Measurements from ENCODE around the gene RPL28. TPM values are rescaled to one million over a fixed set of nuclear protein-coding genes. Genes with fewer than 3 reads are reported as not detected.
A peak's percentile ranks its signal among the peaks of the same experiment; 100 is the strongest.

Gene RPL28
- total RNA-seq, 1 experiment from 2014 or later = 2,505 TPM

- TF ChIP-seq PREB (CRISPR knock-in tag; IDR thresholded peaks at IDR 0.05; ENCODE audit: borderline replicate concordance) (no peak), CREB1 (CRISPR knock-in tag; IDR thresholded peaks at IDR 0.05) (no peak), OVOL2 (CRISPR knock-in tag; IDR thresholded peaks at IDR 0.05; ENCODE audit: borderline replicate concordance) (no peak), HMGA2 (CRISPR knock-in tag; IDR thresholded peaks at IDR 0.05) (no peak), MLX (CRISPR knock-in tag; IDR thresholded peaks at IDR 0.05) (no peak)
These were observed 65.6 kb downstream of the RPL28 start (continued) for GRCh38 chr19:55451163-55451964.

GRCh38 chr19:55451965-55452748, 66.4 kb downstream of the RPL28 start:
- CTCF ChIA-PET = interaction anchor here (0.6 to 3.0 kb wide), 16 partner anchors 8 to 219 kb away, joined by 3 to 18 read pairs (median 4); partner anchors contain the start of genes ISOC2, ZNF628 and ZNF865
- Mint-ChIP-seq H3K4me3 (peak overlapping the region; percentile 74), H3K36me3 (peaks cover 12% of the 10 kb centered on the region), H3K9me3 (no peaks in the 10 kb centered on the region), H3K27ac (no peak overlapping the region), H3K27me3 (ENCODE audit: low read depth) (peaks cover 32% of the 10 kb centered on the region), H3K4me1 (peaks cover 6% of the 10 kb centered on the region; the same call in 1 of the 2 replicates)
- TF ChIP-seq SMAD4 (CRISPR knock-in tag; IDR thresholded peaks at IDR 0.05) (no peak), EMX1 (CRISPR knock-in tag; IDR thresholded peaks at IDR 0.05) (peak; percentile 86; the same call in 1 of the 2 replicates), ZNF219 (CRISPR knock-in tag; IDR thresholded peaks at IDR 0.05; ENCODE audit: borderline replicate concordance) (no peak), FOXP1 (CRISPR knock-in tag; IDR thresholded peaks at IDR 0.05; ENCODE audit: borderline replicate concordance) (0 out of 2 replicates have a peak, but pooled peaks have one; percentile 44), ATF3 (CRISPR knock-in tag; conservative IDR thresholded peaks at IDR 0.05) (no peak), ETV6 (CRISPR knock-in tag; IDR thresholded peaks at IDR 0.05) (no peak)
- POLR2A ChIA-PET = interaction anchor here (1.3 to 1.6 kb wide), 2 partner anchors 8 to 24 kb away, joined by 4 to 6 read pairs; partner anchors contain the start of gene ZNF628
- ATAC-seq (no peak), DNase-seq (ENCODE audit: low spot score) (no peak)

Other genes starting within 250 kb of the RPL28 start
- gene TNNT1, start 236.7 kb upstream of the RPL28 start, total RNA-seq (2021) = 50.6 to 127 TPM (median 108 TPM) in 3 replicates
- gene TNNI3, start 228.2 kb upstream of the RPL28 start, total RNA-seq (2021) = 15.0 to 36.7 TPM (median 34.0 TPM) in 3 replicates
- gene DNAAF3, start 219.3 kb upstream of the RPL28 start, total RNA-seq (2021) = 4.0 to 5.9 TPM (median 5.6 TPM) in 3 replicates
- gene SYT5, start 205.6 kb upstream of the RPL28 start, total RNA-seq (2021) = 0.77 to 2.5 TPM (median 1.1 TPM) in 3 replicates
- gene PTPRH, start 176.4 kb upstream of the RPL28 start, total RNA-seq (2021) = 0.41 to 0.63 TPM (median 0.44 TPM) in 3 replicates
- gene TMEM86B, start 157.2 kb upstream of the RPL28 start, total RNA-seq (2021) = 3.5 to 4.2 TPM (median 4.1 TPM) in 3 replicates
- gene PPP6R1, start 126.9 kb upstream of the RPL28 start, total RNA-seq (2021) = 78.4 to 91.8 TPM (median 83.2 TPM) in 3 replicates
- 57.1 to 65.2 TPM (median 60.9 TPM) in 3 replicates for gene HSPBP1, start 105.8 kb upstream of the RPL28 start, total RNA-seq (2021)
- 49.2 to 52.4 TPM (median 49.7 TPM) in 3 replicates for gene BRSK1, start 101.9 kb upstream of the RPL28 start, total RNA-seq (2021)
- gene TMEM150B, start 60.6 kb upstream of the RPL28 start, total RNA-seq (2021) = 0.44 to 0.50 TPM in 2 of 3 replicates, not detected in the other
- gene KMT5C, start 46.1 kb upstream of the RPL28 start, total RNA-seq (2021) = 49.1 to 63.1 TPM (median 52.3 TPM) in 3 replicates
- 4.1 to 8.0 TPM (median 4.3 TPM) in 3 replicates for gene COX6B2, start 31.2 kb upstream of the RPL28 start, total RNA-seq (2021)
- gene GARIN5B, start 22.7 kb upstream of the RPL28 start, total RNA-seq (2021) = 0.07 to 0.09 TPM in 2 of 3 replicates, not detected in the other
- gene IL11, start 15.5 kb upstream of the RPL28 start, total RNA-seq (2021) = 1.2 to 1.8 TPM (median 1.6 TPM) in 3 replicates
- 0.33 to 2.6 TPM (median 0.82 TPM) in 3 replicates for gene TMEM190, start 9.1 kb upstream of the RPL28 start, total RNA-seq (2021)
- 5.8 to 8.3 TPM (median 6.5 TPM) in 3 replicates for gene TMEM238, start 1.6 kb upstream of the RPL28 start, total RNA-seq (2021)
- gene UBE2S, start 21.9 kb downstream of the RPL28 start, total RNA-seq (2021) = 442 to 516 TPM (median 467 TPM) in 3 replicates
- gene SHISA7, start 57.4 kb downstream of the RPL28 start, total RNA-seq (2021) = 0.79 to 0.94 TPM (median 0.87 TPM) in 3 replicates
- gene ISOC2, start 75.7 kb downstream of the RPL28 start, total RNA-seq (2021) = 96.3 to 96.6 TPM (median 96.4 TPM) in 3 replicates
- 2.1 to 2.5 TPM (median 2.2 TPM) in 3 replicates for gene C19orf85, start 78.8 kb downstream of the RPL28 start, total RNA-seq (2021)
- gene ZNF628, start 90.7 kb downstream of the RPL28 start, total RNA-seq (2021) = 14.0 to 23.6 TPM (median 17.8 TPM) in 3 replicates
- 71.9 to 87.7 TPM (median 74.8 TPM) in 3 replicates for gene NAT14, start 99.3 kb downstream of the RPL28 start, total RNA-seq (2021)
- 1.8 to 2.9 TPM (median 2.5 TPM) in 3 replicates for gene SSC5D, start 102.5 kb downstream of the RPL28 start, total RNA-seq (2021)
- gene SBK2, start 151.2 kb downstream of the RPL28 start, total RNA-seq (2021) = 5.2 to 6.4 TPM (median 5.8 TPM) in 3 replicates
- gene SBK3, start 159.6 kb downstream of the RPL28 start, total RNA-seq (2021) = 0.90 to 1.3 TPM (median 1.1 TPM) in 3 replicates
- gene ZNF579, start 194.9 kb downstream of the RPL28 start, total RNA-seq (2021) = 29.7 to 30.4 TPM (median 30.0 TPM) in 3 replicates
- gene FIZ1, start 213.6 kb downstream of the RPL28 start, total RNA-seq (2021) = 20.1 to 22.7 TPM (median 20.6 TPM) in 3 replicates
- 5.5 to 6.3 TPM (median 5.5 TPM) in 3 replicates for gene ZNF524, start 214.4 kb downstream of the RPL28 start, total RNA-seq (2021)
- 18.5 to 21.7 TPM (median 19.0 TPM) in 3 replicates for gene ZNF865, start 219.7 kb downstream of the RPL28 start, total RNA-seq (2021)
- 9.9 to 12.1 TPM (median 11.4 TPM) in 3 replicates for gene ZNF784, start 238.6 kb downstream of the RPL28 start, total RNA-seq (2021)